GM12878 (cell line): ENCODE measurements around the gene IQCH. TPM values are rescaled to one million over a fixed set of nuclear protein-coding genes. Genes with fewer than 3 reads are reported as not detected.

Experiments used
- BRCA1 ChIP-seq: IDR thresholded peaks from 2 replicates; pipeline ENCODE4 v1.6.1; 2011; ENCODE audit warnings: low read depth, low read length, improper control_type of control experiment
- CBX5 ChIP-seq: sonication (generic); IDR thresholded peaks from 2 replicates; pipeline ENCODE4 v1.6.1; 2016; ENCODE audit warnings: low read depth, moderate library complexity, mild to moderate bottlenecking, inconsistent platforms
- ESRRA ChIP-seq: IDR thresholded peaks from 2 replicates; pipeline ENCODE4 v1.6.1; 2012; ENCODE audit warnings: mild to moderate bottlenecking, low read length, improper control_type of control experiment
- NFIC ChIP-seq: IDR thresholded peaks from 2 replicates; pipeline ENCODE4 v1.6.1; 2012; ENCODE audit warnings: low read depth, mild to moderate bottlenecking, inconsistent platforms, low read length, moderate library complexity
- RUNX3 ChIP-seq: IDR thresholded peaks from 2 replicates; pipeline ENCODE4 v1.6.1; 2012; ENCODE audit warnings: low read length, inconsistent platforms
- STAT1 ChIP-seq: fragments of 450-650 bp; conservative IDR thresholded peaks from 2 replicates; pipeline ENCODE4 v1.6.1; 2014; ENCODE audit warnings: antibody characterized with exemption, mild to moderate bottlenecking
- SUZ12 ChIP-seq: fragments of 200-600 bp; sonication (generic); IDR thresholded peaks from one replicate; pipeline ENCODE4 v1.6.1; 2018; ENCODE audit warnings: antibody characterized with exemption, mild to moderate bottlenecking; ENCODE audit not compliant: unreplicated experiment
- polyA plus RNA-seq, 11 experiments: library from polyadenylated mRNA; depleted of rRNA in 4 of 11; unstranded in 6 of 11; stranded (reverse) in 5 of 11; fragments of >200 nt; fragmentation: Nextera tagmentation in 4 of 11; fragmentation: Illumina TruSeq in 1 of 11; extraction: Ambion mirVana in 4 of 11; extraction: Trizol in 1 of 11; gene quantifications; 1 replicate in 1 of 11; 2 replicates in 10 of 11; pipeline versions ENCODE4 v1.2.1 to v1.2.3, GENCODE V29; 2011 to 2016; ENCODE audit warnings: inconsistent platforms in 2 of 11, missing spikeins in 2 of 11, low read depth in 1 of 11
- total RNA-seq, 4 experiments: library from RNA; depleted of rRNA in 3 of 4; stranded (reverse); fragments of >200 nt in 3 of 4; fragmentation: Illumina TruSeq in 1 of 4; extraction: Trizol in 1 of 4; gene quantifications; 2 replicates each; pipeline versions ENCODE4 v1.2.1 to v1.2.3, GENCODE V29; 2013 to 2021
- TF ChIP-seq, protein P1 (sequence below): fragments of 450-650 bp; IDR thresholded peaks from 2 replicates; pipeline ENCODE4 v1.6.1; 2017; ENCODE audit warnings: mild to moderate bottlenecking, moderate library complexity
- TF ChIP-seq, protein P2 (sequence below): fragments of 450-650 bp; IDR thresholded peaks from 2 replicates; pipeline ENCODE4 v1.6.1; 2018; ENCODE audit warnings: mild to moderate bottlenecking, low read depth, moderate library complexity; ENCODE audit not compliant: partially characterized antibody
- TF ChIP-seq, protein P3 (sequence below): IDR thresholded peaks from 2 replicates; pipeline ENCODE4 v1.6.1; 2012; ENCODE audit warnings: improper control_type of control experiment, low read depth, low read length; ENCODE audit not compliant: insufficient replicate concordance

IQCH gene
- total and polyA plus RNA-seq, 10 of the 15 experiments (the other 5 are each of a cell fraction or from before 2014, with no cell fraction given) = 0.29 to 1.3 (median 0.99) TPM

DNA sequence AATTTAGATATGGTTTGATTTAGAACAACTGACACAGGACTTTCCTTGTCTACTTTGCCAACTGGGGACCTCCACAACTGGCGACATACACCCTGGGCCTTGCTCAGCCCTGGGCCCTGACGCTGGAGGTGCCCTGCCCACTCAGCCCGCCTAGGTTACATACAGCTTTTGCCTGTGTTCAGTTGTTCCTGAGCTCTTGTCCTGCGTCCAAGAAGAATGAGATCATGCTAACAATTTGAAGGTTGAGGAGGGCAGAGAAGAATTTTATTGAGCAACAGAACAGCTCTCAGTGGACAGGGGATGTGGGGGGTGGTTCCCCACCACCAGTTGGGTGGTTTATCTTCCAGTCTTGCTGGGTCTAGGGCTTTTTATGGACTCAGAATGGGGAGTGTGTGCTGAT, 67.9 kb downstream of the IQCH start (continued):
- TF ChIP-seq, protein P1, sequence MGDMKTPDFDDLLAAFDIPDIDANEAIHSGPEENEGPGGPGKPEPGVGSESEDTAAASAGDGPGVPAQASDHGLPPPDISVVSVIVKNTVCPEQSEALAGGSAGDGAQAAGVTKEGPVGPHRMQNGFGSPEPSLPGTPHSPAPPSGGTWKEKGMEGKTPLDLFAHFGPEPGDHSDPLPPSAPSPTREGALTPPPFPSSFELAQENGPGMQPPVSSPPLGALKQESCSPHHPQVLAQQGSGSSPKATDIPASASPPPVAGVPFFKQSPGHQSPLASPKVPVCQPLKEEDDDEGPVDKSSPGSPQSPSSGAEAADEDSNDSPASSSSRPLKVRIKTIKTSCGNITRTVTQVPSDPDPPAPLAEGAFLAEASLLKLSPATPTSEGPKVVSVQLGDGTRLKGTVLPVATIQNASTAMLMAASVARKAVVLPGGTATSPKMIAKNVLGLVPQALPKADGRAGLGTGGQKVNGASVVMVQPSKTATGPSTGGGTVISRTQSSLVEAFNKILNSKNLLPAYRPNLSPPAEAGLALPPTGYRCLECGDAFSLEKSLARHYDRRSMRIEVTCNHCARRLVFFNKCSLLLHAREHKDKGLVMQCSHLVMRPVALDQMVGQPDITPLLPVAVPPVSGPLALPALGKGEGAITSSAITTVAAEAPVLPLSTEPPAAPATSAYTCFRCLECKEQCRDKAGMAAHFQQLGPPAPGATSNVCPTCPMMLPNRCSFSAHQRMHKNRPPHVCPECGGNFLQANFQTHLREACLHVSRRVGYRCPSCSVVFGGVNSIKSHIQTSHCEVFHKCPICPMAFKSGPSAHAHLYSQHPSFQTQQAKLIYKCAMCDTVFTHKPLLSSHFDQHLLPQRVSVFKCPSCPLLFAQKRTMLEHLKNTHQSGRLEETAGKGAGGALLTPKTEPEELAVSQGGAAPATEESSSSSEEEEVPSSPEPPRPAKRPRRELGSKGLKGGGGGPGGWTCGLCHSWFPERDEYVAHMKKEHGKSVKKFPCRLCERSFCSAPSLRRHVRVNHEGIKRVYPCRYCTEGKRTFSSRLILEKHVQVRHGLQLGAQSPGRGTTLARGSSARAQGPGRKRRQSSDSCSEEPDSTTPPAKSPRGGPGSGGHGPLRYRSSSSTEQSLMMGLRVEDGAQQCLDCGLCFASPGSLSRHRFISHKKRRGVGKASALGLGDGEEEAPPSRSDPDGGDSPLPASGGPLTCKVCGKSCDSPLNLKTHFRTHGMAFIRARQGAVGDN = no peak
- no peak for TF ChIP-seq STAT1
- no peak for TF ChIP-seq CBX5
- no peak for TF ChIP-seq BRCA1
- TF ChIP-seq ESRRA = no peak
- TF ChIP-seq, protein P2, sequence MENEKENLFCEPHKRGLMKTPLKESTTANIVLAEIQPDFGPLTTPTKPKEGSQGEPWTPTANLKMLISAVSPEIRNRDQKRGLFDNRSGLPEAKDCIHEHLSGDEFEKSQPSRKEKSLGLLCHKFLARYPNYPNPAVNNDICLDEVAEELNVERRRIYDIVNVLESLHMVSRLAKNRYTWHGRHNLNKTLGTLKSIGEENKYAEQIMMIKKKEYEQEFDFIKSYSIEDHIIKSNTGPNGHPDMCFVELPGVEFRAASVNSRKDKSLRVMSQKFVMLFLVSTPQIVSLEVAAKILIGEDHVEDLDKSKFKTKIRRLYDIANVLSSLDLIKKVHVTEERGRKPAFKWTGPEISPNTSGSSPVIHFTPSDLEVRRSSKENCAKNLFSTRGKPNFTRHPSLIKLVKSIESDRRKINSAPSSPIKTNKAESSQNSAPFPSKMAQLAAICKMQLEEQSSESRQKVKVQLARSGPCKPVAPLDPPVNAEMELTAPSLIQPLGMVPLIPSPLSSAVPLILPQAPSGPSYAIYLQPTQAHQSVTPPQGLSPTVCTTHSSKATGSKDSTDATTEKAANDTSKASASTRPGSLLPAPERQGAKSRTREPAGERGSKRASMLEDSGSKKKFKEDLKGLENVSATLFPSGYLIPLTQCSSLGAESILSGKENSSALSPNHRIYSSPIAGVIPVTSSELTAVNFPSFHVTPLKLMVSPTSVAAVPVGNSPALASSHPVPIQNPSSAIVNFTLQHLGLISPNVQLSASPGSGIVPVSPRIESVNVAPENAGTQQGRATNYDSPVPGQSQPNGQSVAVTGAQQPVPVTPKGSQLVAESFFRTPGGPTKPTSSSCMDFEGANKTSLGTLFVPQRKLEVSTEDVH = no peak
- no peak for TF ChIP-seq NFIC
- no peak for TF ChIP-seq SUZ12
- TF ChIP-seq, protein P3, sequence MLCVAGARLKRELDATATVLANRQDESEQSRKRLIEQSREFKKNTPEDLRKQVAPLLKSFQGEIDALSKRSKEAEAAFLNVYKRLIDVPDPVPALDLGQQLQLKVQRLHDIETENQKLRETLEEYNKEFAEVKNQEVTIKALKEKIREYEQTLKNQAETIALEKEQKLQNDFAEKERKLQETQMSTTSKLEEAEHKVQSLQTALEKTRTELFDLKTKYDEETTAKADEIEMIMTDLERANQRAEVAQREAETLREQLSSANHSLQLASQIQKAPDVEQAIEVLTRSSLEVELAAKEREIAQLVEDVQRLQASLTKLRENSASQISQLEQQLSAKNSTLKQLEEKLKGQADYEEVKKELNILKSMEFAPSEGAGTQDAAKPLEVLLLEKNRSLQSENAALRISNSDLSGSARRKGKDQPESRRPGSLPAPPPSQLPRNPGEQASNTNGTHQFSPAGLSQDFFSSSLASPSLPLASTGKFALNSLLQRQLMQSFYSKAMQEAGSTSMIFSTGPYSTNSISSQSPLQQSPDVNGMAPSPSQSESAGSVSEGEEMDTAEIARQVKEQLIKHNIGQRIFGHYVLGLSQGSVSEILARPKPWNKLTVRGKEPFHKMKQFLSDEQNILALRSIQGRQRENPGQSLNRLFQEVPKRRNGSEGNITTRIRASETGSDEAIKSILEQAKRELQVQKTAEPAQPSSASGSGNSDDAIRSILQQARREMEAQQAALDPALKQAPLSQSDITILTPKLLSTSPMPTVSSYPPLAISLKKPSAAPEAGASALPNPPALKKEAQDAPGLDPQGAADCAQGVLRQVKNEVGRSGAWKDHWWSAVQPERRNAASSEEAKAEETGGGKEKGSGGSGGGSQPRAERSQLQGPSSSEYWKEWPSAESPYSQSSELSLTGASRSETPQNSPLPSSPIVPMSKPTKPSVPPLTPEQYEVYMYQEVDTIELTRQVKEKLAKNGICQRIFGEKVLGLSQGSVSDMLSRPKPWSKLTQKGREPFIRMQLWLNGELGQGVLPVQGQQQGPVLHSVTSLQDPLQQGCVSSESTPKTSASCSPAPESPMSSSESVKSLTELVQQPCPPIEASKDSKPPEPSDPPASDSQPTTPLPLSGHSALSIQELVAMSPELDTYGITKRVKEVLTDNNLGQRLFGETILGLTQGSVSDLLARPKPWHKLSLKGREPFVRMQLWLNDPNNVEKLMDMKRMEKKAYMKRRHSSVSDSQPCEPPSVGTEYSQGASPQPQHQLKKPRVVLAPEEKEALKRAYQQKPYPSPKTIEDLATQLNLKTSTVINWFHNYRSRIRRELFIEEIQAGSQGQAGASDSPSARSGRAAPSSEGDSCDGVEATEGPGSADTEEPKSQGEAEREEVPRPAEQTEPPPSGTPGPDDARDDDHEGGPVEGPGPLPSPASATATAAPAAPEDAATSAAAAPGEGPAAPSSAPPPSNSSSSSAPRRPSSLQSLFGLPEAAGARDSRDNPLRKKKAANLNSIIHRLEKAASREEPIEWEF = no peak
- no peak for TF ChIP-seq RUNX3
- TF ChIP-seq, all 136 proteins: peak for 0
